Panc1 (cell line): ENCODE data around the gene FBXW8. TPM values are rescaled to one million over a fixed set of nuclear protein-coding genes. Genes with fewer than 3 reads are reported as not detected.

Experiments
- ATAC-seq: fragments of 200-7000 bp; cut with Tn5 transposase; 2 replicates; pipeline ENCODE4 v1.9.1; 2020; ENCODE audit warnings: mild to moderate bottlenecking, moderate library complexity
- BruUV-seq: library from RNA; stranded (reverse); fragments of 400-500 nt; replicated peaks from 2 replicates; lab custom pipeline; 2021; lab: Mats Ljungman, UMichigan
- CTCF ChIA-PET: fragments of 300-600 bp; sonication (Branson Sonifier 250); formaldehyde crosslinking; loops from one replicate; lab custom pipeline; 2022; ENCODE audit warnings: antibody characterized with exemption; lab: Charles Lee
- POLR2A ChIA-PET: fragments of 300-600 bp; sonication (Branson Sonifier 250); formaldehyde crosslinking; loops from one replicate; lab custom pipeline; 2022; ENCODE audit warnings: antibody characterized with exemption; lab: Charles Lee
- DNase-seq: peaks from one replicate; pipeline ENCODE4 v3.0.0-alpha.2; 2010; ENCODE audit warnings: low read depth, low spot score
- H3K27ac ChIP-seq: 2 replicates; pipeline ENCODE4 v1.5.1; 2011; ENCODE audit warnings: mild to moderate bottlenecking, low read length, inconsistent platforms
- H3K27me3 ChIP-seq: fragments of 200-500 bp; sonication (Bioruptor generic); 2 replicates; pipeline ENCODE4 v1.6.0; 2014; ENCODE audit warnings: low read length, inconsistent platforms; ENCODE audit not compliant: control insufficient read depth, insufficient read depth
- H3K36me3 ChIP-seq: fragments of 200-500 bp; sonication (Bioruptor generic); 2 replicates; pipeline ENCODE4 v1.5.1; 2014; ENCODE audit warnings: inconsistent platforms, mild to moderate bottlenecking, low read length, moderate library complexity; ENCODE audit not compliant: control insufficient read depth, insufficient read depth
- H3K4me1 ChIP-seq: 2 replicates; pipeline ENCODE4 v1.5.1; 2011; ENCODE audit warnings: inconsistent platforms, mild to moderate bottlenecking, low read length, moderate library complexity; ENCODE audit not compliant: control insufficient read depth, insufficient read depth
- H3K4me3 ChIP-seq, 2 experiments: 2 replicates each; pipeline ENCODE4 v1.5.1; 2011 to 2012; ENCODE audit warnings: low read depth in 2 of 2, low read length in 2 of 2, mild to moderate bottlenecking in 2 of 2, inconsistent platforms in 1 of 2, moderate library complexity in 1 of 2
- H3K9me3 ChIP-seq: fragments of 200-500 bp; sonication (Bioruptor generic); 2 replicates; pipeline ENCODE4 v1.5.1; 2014; ENCODE audit warnings: low read depth, mild to moderate bottlenecking, inconsistent platforms, low read length, moderate library complexity; ENCODE audit not compliant: control insufficient read depth, insufficient read depth
- POLR2AphosphoS5 ChIP-seq: IDR thresholded peaks from 2 replicates; pipeline ENCODE4 v1.6.1; 2012; ENCODE audit warnings: mild to moderate bottlenecking, low read depth, low read length, moderate library complexity
- SIN3A ChIP-seq: IDR thresholded peaks from 2 replicates; pipeline ENCODE4 v1.6.1; 2012; ENCODE audit warnings: low read depth, mild to moderate bottlenecking, low read length, moderate library complexity, borderline replicate concordance; ENCODE audit not compliant: insufficient read depth
- TCF7L2 ChIP-seq: IDR thresholded peaks from 2 replicates; pipeline ENCODE4 v1.6.1; 2011; ENCODE audit warnings: mild to moderate bottlenecking, low read depth, low read length, inconsistent platforms
- in situ Hi-C: cut with HindIII; loops from 2 replicates; pipeline ENCODE4 v1.10.0; 2016; ENCODE audit warnings: low sequenced_read_pairs, low pct_unique_long_range_greater_than_20kb
- intact Hi-C: fragments of 100-400 bp; cut with micrococcal nuclease; formaldehyde crosslinking; loops from one replicate; pipeline ENCODE4 v1.10.0; 2022; ENCODE audit not compliant: unreplicated experiment
- total RNA-seq: library from RNA; stranded (reverse); gene quantifications from one replicate; pipeline ENCODE4 v1.2.1, GENCODE V29; 2021; ENCODE audit not compliant: unreplicated experiment
- TF ChIP-seq, protein P1 (sequence below), 2 experiments: IDR thresholded peaks; 2 replicates each; pipeline ENCODE4 v1.6.1; 2011 to 2012; ENCODE audit warnings: low read depth in 2 of 2, control low read depth in 1 of 2, low read length in 1 of 2, mild to moderate bottlenecking in 1 of 2, moderate library complexity in 1 of 2; ENCODE audit not compliant: insufficient read depth in 1 of 2
- TF ChIP-seq, protein P2 (sequence below): fragments of 450-650 bp; IDR thresholded peaks from 2 replicates; pipeline ENCODE4 v1.5.1; 2017; ENCODE audit warnings: mild to moderate bottlenecking

The FBXW8 gene
- total RNA-seq, 1 experiment from 2014 or later: 18.0 TPM

GRCh38 chr12:117079487-117079886 lies 168.7 kb downstream of the FBXW8 start:
- in situ Hi-C loops: no loop called here

GRCh38 chr12:117080661-117081144 lies 170.0 kb downstream of the FBXW8 start:
- ChIA-PET POLR2A (no interaction called here), CTCF (interaction anchor here (0.7 kb wide), 1 partner anchor 14 kb away, joined by 7 read pairs; no protein-coding TSS in a partner anchor)
- no TSS peak for BruUV-seq
- Histone ChIP-seq H3K27ac (no peak overlapping the region), H3K27me3 (no peaks in the 10 kb centered on the region), H3K4me1 (no peaks in the 10 kb centered on the region), H3K9me3 (no peaks in the 10 kb centered on the region), H3K4me3 (no peak overlapping the region), H3K36me3 (no peaks in the 10 kb centered on the region)
- ATAC-seq: no peak
- TF ChIP-seq, protein P1, sequence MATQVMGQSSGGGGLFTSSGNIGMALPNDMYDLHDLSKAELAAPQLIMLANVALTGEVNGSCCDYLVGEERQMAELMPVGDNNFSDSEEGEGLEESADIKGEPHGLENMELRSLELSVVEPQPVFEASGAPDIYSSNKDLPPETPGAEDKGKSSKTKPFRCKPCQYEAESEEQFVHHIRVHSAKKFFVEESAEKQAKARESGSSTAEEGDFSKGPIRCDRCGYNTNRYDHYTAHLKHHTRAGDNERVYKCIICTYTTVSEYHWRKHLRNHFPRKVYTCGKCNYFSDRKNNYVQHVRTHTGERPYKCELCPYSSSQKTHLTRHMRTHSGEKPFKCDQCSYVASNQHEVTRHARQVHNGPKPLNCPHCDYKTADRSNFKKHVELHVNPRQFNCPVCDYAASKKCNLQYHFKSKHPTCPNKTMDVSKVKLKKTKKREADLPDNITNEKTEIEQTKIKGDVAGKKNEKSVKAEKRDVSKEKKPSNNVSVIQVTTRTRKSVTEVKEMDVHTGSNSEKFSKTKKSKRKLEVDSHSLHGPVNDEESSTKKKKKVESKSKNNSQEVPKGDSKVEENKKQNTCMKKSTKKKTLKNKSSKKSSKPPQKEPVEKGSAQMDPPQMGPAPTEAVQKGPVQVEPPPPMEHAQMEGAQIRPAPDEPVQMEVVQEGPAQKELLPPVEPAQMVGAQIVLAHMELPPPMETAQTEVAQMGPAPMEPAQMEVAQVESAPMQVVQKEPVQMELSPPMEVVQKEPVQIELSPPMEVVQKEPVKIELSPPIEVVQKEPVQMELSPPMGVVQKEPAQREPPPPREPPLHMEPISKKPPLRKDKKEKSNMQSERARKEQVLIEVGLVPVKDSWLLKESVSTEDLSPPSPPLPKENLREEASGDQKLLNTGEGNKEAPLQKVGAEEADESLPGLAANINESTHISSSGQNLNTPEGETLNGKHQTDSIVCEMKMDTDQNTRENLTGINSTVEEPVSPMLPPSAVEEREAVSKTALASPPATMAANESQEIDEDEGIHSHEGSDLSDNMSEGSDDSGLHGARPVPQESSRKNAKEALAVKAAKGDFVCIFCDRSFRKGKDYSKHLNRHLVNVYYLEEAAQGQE (IDR thresholded peaks at IDR 0.05; ENCODE audit: insufficient read depth in 1 of 2, low read depth in 2 of 2, low read length in 1 of 2): no peak
- TF ChIP-seq POLR2AphosphoS5: no peak
- TF ChIP-seq, protein P2, sequence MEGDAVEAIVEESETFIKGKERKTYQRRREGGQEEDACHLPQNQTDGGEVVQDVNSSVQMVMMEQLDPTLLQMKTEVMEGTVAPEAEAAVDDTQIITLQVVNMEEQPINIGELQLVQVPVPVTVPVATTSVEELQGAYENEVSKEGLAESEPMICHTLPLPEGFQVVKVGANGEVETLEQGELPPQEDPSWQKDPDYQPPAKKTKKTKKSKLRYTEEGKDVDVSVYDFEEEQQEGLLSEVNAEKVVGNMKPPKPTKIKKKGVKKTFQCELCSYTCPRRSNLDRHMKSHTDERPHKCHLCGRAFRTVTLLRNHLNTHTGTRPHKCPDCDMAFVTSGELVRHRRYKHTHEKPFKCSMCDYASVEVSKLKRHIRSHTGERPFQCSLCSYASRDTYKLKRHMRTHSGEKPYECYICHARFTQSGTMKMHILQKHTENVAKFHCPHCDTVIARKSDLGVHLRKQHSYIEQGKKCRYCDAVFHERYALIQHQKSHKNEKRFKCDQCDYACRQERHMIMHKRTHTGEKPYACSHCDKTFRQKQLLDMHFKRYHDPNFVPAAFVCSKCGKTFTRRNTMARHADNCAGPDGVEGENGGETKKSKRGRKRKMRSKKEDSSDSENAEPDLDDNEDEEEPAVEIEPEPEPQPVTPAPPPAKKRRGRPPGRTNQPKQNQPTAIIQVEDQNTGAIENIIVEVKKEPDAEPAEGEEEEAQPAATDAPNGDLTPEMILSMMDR: no peak
- no peak for TF ChIP-seq TCF7L2
- TF ChIP-seq SIN3A: no peak
- no peak for DNase-seq
- intact Hi-C loops: no loop called here
- in situ Hi-C loops: no loop called here

More at GRCh38 chr12:117079487-117079886, 168.7 kb downstream of the FBXW8 start:
- TF ChIP-seq SIN3A (no peak), POLR2AphosphoS5 (no peak), TCF7L2 (no peak)
- TF ChIP-seq, protein P2: no peak
- TF ChIP-seq, protein P1 (IDR thresholded peaks at IDR 0.05; ENCODE audit: insufficient read depth in 1 of 2, low read depth in 2 of 2, low read length in 1 of 2): no peak
- H3K4me1 ChIP-seq: no peaks in the 10 kb centered on the region
- H3K27ac ChIP-seq: no peak overlapping the region
- ChIA-PET CTCF (no interaction called here), POLR2A (no interaction called here)
- intact Hi-C loops: no loop called here
- no TSS peak for BruUV-seq
- no peaks in the 10 kb centered on the region for H3K36me3 ChIP-seq
- H3K9me3 ChIP-seq: no peaks in the 10 kb centered on the region
- no peaks in the 10 kb centered on the region for H3K27me3 ChIP-seq
- no peak for ATAC-seq
- DNase-seq: no peak
- H3K4me3 ChIP-seq: no peak overlapping the region
